T47D (cell line): Measurements from ENCODE around the gene PRSS2.
"Not testable (repeated sequence)": the region's sequence is repeated elsewhere in the genome, so short reads cannot be mapped to it uniquely, and the experiment has no call there.

ENCODE experiments used
- DNase-seq, 2 experiments: peaks; one replicate each; pipeline versions ENCODE4 v3.0.0 to v3.0.0-alpha.2; 2011 to 2012; ENCODE audit warnings: low read depth in 1 of 2, low spot score in 1 of 2
- JUND ChIP-seq: IDR thresholded peaks from 2 replicates; pipeline ENCODE4 v1.6.1; 2012; ENCODE audit warnings: low read depth
- in situ Hi-C: cut with HindIII; loops from 2 replicates; pipeline ENCODE4 v1.10.0; 2016; ENCODE audit warnings: low sequenced_read_pairs, low pct_unique_long_range_greater_than_20kb

PRSS2 gene

DNA sequence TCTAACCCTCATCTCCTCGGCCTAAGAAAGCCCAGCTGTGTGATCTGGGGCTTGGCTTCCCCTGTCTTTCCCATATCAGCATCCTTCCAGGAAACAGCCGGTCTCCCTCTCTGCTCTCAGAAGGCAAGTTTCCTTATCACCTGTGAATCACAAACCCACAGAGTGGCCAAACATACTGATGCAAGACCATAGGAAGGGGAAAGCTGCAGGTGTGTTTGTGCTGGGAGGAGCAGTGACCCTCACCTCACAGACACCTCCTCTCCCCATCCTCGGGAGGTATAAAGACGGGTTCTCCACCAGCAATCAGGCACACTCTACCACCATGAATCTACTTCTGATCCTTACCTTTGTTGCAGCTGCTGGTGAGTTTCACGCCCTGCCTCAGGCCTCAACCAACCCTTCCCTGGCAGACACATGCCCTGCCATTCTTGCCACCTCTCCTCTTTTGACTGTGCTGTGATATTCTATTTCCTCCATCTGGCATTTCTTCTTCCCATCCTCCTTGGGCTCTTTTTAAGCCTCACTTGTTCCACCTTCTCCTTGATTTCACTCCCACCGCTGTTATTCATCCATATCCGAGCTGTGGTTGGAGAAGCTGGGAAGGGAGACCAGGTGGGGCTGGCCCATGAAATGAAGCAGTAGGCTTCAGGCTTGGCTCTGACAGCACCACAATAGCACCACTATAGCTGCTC, at the start of gene PRSS2:
Gene PRSS2 (plus strand): TSS at position 310 of the 692 bp plus-strand sequence. CDS start 13 bp downstream, at position 323.
- DNase-seq = no peak
- TF ChIP-seq JUND = no peak
- in situ Hi-C loops = no loop called here

DNA sequence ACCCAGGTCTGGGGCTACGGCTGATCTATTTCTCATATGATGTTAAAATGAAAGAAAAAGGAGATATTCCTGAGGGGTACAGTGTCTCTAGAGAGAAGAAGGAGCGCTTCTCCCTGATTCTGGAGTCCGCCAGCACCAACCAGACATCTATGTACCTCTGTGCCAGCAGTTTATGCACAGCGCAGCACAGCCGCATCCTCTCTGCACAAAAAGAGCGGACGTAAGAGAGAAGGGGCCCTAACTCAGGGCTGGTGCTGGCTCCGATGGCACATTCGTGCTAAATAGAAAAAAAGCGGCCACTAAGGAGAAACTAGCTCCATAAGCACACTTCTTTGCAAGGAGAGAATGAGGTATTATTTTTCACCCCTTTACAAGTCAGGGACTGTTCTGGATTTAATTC, 49.8 kb upstream of the PRSS2 start:
- TF ChIP-seq JUND = no peak
- in situ Hi-C loops = no loop called here
- no peak for DNase-seq

- no peak for DNase-seq
- in situ Hi-C loops = no loop called here
- no peak for TF ChIP-seq JUND
Observed at GRCh38 chr7:142722248-142722794, 48.4 kb upstream of the PRSS2 start.

GRCh38 chr7:142733271-142733670, 37.5 kb upstream of the PRSS2 start:
- no peak for TF ChIP-seq JUND
- in situ Hi-C loops = no loop called here

DNA sequence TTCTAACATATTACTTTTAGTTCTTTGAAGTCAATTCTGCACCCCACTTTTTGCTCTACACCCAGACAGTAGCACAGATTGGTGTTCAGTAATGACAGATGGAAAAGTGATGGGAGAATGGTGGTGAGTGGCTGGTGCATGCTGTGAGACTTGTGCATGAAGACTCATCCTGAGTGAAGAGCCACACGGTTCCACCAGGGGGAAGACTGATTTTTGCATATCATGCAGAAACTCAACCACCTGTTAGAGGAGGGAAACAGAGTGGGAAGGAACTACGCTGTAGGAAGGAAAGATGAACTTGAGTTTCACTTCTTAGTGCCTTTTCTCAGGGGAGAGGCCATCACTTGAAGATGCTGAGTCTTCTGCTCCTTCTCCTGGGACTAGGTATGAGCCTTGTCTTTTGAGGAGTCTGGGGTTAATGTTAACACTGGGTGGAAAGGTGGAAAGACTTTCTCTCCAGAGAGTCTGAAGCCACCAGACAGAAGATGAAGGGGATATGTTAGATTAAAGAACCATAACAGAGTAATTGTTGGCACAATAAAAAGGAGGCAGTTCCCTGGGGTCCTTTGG, 30.8 kb upstream of the PRSS2 start:
- no peak for DNase-seq
- no peak for TF ChIP-seq JUND
- in situ Hi-C loops = no loop called here

More at GRCh38 chr7:142733271-142733670, 37.5 kb upstream of the PRSS2 start:
- no peak for DNase-seq

GRCh38 chr7:142740786-142741185, 30.0 kb upstream of the PRSS2 start:
- in situ Hi-C loops = no loop called here
- no peak for TF ChIP-seq JUND
- no peak for DNase-seq

DNA sequence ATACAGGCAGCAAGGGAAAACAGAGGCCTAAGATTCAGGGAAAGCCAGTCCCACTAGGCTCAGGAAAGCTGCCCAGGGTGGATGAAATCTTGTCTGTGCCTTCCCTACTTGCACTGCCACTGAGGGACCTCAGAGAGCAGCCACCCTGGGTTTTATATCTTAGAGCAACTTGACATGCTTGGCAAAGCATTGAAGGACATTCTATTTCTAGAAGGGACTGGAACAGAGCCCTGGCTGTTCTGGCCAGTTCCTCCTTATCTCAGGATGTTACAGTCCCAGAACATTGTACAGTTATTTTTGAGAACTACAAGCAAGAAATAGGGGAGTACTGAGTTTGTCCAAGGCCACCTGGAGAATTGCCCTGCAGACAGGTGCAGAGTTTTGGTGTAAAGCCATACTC, 28.8 kb upstream of the PRSS2 start:
- in situ Hi-C loops, DNase-seq: not testable (repeated sequence)

- in situ Hi-C loops = no loop called here
- no peak for DNase-seq
- TF ChIP-seq JUND = no peak
Observed at GRCh38 chr7:142745091-142745635, 25.6 kb upstream of the PRSS2 start.

DNA sequence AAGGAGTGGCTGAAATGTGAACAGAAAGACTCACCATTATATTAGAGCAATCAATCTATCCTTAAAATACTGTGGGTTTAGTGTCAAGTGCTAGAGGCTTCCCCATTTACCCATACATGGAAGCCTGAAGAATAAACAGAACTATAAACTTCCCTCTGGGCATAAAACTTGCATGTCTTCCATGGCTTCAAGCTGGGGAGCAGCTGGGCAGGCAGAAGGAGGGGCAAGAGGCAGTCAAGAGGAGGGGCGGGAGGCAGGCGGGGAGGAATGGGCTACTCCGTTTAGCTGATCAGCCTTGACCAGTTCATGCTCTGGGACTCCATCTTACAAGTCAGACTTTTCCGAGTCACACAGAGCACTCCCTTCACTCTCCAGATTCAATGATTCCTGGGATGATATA, 25.0 kb upstream of the PRSS2 start:
- no peak for DNase-seq
- in situ Hi-C loops = no loop called here

GRCh38 chr7:142746264-142746663, 24.5 kb upstream of the PRSS2 start:
- in situ Hi-C loops = no loop called here
- no peak for TF ChIP-seq JUND
- DNase-seq = no peak

More for the DNA sequence above, 25.0 kb upstream of the PRSS2 start:
- TF ChIP-seq JUND = no peak

DNA sequence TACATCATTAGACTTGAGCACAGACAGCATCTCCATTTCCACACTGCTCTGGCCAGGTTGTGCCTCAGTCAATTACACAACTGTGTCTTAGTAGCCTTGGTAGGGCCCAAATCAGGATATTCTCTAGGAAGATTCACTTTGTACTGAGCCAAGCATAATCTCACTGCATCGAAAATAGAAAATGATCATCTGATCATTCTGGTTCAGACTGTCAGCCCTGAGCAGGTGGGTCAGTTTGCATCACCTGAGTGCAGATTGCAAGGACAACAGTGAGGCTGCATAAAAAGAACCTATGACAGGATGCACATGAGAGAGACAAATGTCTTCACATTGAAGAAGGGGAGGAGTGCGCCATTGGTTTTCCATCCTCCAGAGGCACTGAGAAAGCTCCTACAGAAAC, 22.4 kb upstream of the PRSS2 start:
- DNase-seq, in situ Hi-C loops: not testable (repeated sequence)

- in situ Hi-C loops = no loop called here
- no peak for TF ChIP-seq JUND
- DNase-seq = no peak
Observed at GRCh38 chr7:142749218-142749993, 21.4 kb upstream of the PRSS2 start, which contains the start of gene PRSS1. Gene PRSS1, plus strand, starts transcription at chr7:142749472. Its CDS starts 13 bp downstream, at chr7:142749485.

GRCh38 chr7:142750321-142750938, 20.3 kb upstream of the PRSS2 start:
- no peak for TF ChIP-seq JUND
- in situ Hi-C loops = no loop called here
- no peak for DNase-seq

DNA sequence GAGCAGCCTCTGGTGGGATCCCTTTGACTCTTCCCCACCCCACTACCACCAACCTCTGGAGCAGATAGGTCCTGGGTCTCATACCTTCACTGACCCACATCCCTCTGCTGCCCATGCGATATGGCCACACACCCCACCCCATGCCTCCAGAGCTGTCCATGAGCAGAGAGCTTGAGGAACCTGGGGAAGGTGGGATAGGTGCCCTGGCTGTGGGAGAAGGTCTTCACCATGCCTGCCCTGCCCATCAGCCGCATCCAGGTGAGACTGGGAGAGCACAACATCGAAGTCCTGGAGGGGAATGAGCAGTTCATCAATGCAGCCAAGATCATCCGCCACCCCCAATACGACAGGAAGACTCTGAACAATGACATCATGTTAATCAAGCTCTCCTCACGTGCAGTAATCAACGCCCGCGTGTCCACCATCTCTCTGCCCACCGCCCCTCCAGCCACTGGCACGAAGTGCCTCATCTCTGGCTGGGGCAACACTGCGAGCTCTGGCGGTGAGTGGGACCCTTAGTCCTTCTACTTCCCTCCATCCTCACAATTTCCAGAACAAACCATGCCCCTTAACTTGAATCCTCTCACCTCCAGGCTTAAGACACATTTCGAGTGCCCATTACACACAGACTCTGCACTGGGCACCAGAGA, 19.1 kb upstream of the PRSS2 start:
- in situ Hi-C loops, DNase-seq: not testable (repeated sequence)
